ENCODE results near the gene AP1AR. TPM values are rescaled to one million over a fixed set of nuclear protein-coding genes. Genes with fewer than 3 reads are reported as not detected.
"Not testable (repeated sequence)": the region's sequence is repeated elsewhere in the genome, so short reads cannot be mapped to it uniquely, and the experiment has no call there.

Gene AP1AR
- total RNA-seq, 1 donor from 2014 or later = 17.4 TPM

DNA sequence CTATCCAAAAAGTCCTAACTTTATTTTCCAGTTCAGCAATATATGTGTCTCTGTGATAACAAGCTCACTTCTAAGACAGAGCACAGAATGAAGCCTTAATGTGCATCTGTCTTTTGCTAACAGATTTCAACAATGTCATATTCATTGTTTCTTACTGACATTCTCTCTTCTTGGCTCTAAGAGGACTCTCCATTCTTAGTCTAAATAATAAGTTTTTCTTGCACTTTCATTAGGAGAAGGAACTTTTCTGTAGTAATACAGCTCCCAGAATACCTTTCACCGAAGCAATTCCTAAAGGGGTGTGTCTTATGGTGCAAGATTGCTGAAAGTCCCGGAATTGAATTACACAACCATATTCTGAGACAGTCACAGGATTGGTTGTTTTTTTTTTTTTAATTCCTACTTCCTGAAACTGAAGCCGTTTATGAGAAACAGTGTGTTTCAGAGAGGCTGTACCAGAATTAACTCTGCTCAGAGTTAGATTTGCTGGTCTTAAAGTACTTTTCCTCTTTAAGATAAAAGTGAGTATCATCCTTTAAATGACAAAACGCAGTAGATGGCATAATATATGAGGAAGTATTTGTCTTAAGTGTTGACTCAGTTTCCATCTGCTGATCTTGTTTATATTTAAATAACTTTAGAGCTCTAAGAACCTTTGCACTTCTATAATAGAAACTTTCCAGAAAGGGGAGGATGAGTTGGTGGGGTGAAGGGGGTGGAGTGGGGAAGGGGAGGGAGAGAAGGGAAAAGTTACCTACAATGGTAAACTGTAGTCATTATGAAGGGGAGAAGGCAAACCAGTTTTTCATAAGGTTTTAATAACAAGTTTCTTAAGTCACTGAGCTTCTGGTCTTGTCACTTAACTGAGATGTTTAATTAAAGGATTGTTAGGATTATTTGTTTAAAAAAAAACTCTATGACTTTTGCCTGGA lies 65.6 kb downstream of the AP1AR start, which contains the start of gene ALPK1:
Gene ALPK1 (plus strand): TSS at position 421 of the 932 bp plus-strand sequence.
- ATAC-seq (peak; percentile 99), DNase-seq (ENCODE audit: low spot score) (no peak)
- intact Hi-C loops (cut with DNase I) = no loop called here

GRCh38 chr4:112299721-112300120 lies 68.1 kb downstream of the AP1AR start:
- intact Hi-C loops (cut with DNase I) = no loop called here
- ATAC-seq (no peak), DNase-seq (ENCODE audit: low spot score) (no peak)

DNA sequence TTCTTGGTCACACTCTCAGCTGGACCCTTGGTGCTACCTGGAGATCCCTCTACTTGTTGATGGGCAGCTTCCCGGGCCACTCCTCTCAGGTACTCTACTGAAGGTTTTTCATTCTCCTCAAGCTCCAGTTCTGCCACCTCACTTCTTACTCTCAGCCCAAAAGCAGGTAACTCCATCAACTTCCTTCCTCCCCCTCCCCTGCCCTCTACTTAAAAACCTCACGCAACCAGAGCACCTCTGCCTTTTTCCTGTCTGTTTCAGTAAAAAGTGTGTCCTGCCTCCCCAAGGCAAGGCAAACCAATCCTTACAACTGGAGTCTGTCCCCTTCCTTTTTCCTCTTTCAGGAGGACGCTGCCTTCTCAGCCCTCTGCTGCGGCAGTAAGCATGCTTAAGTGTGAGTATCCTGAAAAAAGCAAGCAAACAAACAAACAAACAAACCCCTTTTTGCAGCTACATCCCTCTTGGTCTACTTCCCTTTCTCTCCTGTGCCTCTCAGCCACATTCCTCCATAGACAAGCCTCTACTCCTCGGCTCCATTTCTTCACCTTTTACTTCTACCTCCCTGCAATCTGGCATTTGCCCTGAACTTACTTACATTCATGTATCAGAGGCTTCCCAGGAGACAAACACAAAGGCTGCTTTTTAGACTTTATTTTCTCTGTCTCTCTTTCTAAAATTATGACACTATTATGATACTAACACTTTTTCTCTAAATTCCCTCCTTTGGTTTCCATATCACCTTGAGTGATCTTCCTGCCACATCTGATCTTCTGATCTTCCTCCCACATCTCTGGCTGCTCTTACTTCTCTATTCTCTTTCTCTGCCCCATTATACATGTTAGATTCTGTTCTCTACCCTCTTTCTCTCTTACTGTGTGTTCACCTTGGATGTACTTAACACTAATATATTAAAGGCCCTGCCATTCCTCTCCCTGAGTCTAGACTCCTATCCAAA lies 71.0 kb downstream of the AP1AR start:
- intact Hi-C loops (cut with DNase I) = no loop called here
- ATAC-seq (no peak), DNase-seq (ENCODE audit: low spot score) (no peak)

DNA sequence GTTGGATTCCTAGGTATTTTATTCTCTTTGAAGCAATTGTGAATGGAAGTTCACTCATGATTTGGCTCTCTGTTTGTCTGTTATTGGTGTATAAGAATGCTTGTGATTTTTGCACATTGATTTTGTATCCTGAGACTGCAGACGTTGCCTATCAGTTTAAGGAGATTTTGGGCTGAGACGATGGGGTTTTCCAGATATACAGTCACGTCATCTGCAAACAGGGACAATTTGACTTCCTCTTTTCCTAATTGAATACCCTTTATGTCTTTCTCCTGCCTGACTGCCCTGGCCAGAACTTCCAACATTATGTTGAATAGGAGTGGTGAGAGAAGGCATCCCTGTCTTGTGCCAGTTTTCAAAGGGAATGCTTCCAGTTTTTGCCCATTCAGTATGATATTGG lies 73.9 kb downstream of the AP1AR start:
- intact Hi-C loops (cut with DNase I); DNase-seq (ENCODE audit: low spot score); ATAC-seq: not testable (repeated sequence)

DNA sequence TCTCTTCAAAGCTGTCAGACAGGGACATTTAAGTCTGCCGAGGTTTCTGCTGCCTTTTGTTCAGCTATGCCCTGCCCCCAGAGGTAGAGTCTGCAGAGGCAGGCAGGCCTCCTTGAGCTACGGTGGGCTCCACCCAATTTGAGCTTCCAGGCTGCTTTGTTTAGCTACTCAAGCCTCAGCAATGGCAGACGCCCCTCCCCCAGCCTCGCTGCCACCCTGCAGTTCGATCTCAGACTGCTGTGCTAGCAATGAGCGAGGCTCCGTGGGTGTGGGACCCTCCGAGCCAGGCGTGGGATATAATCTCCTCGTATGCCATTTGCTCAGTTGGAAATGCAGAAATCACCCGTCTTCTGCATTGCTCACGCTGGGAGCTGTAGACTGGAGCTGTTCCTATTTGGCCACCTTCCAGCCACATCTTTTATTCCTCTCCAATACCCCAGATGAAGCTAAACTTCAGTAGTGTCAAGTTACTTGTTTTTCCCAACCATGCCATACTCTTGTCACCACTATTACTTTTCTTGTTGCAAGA lies 77.7 kb downstream of the AP1AR start:
- ATAC-seq; intact Hi-C loops (cut with DNase I); DNase-seq (ENCODE audit: low spot score): not testable (repeated sequence)

DNA sequence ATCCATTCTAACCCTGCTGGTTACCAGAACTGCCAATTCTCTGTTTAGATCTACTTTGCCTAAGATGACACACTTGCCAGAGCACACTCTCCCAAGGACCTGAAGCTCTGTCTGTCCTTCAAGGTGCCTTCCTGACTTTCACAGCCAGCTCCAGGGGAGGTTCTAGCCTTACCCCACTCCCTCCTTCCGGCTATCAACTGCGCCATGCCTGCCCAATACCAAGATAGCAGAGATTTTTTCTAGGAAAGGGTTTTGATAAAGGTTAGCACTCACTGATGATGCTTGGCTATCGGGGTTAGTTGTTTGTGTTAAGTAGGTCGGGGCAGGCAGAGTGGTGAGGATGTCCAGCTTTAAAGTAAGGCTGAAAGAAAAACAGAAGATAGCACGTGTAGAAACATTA lies 79.9 kb downstream of the AP1AR start:
- intact Hi-C loops (cut with DNase I) = no loop called here
- ATAC-seq (no peak), DNase-seq (ENCODE audit: low spot score) (no peak)

- intact Hi-C loops (cut with DNase I) = no loop called here
- ATAC-seq (no peak), DNase-seq (ENCODE audit: low spot score) (no peak)
Measured at GRCh38 chr4:112312610-112313239, 81.1 kb downstream of the AP1AR start.

DNA sequence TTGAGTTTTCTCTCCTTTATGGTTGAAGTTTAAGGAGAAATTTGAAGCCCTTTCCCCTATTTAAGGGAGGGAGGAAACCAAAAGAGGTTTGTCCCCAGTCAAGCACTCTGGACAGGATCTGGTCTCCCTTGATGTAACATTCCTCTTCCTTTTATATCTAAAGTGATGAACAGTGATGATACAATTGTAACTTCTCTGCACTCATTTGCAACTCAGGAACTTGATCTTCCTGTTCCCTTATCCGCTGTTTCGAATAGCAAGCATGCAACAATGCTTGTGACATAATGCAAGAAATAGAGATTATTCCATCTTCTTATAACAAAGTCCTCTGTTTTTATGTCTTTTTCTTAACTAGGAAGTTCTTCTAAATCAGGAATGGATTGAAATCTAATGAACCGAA lies 83.9 kb downstream of the AP1AR start:
- ATAC-seq (no peak), DNase-seq (ENCODE audit: low spot score) (no peak)
- intact Hi-C loops (cut with DNase I) = no loop called here

- DNase-seq (ENCODE audit: low spot score) = no peak
- intact Hi-C loops (cut with DNase I) = no loop called here
- peak; percentile 49 for ATAC-seq
Measured at GRCh38 chr4:112316360-112316759, 84.8 kb downstream of the AP1AR start.

- no peak for DNase-seq (ENCODE audit: low spot score)
- no peak for ATAC-seq
- intact Hi-C loops (cut with DNase I) = no loop called here
Measured at GRCh38 chr4:112318239-112319142, 86.9 kb downstream of the AP1AR start.

Other genes with a start within 250 kb of the AP1AR start
- gene FAM241A, start 86.3 kb upstream of the AP1AR start, total RNA-seq = 7.1 TPM
- 6.0 TPM for gene TIFA, start 54.1 kb downstream of the AP1AR start, total RNA-seq
- gene ALPK1, start 65.6 kb downstream of the AP1AR start, total RNA-seq = 42.6 TPM

Measured in sciatic nerve (tissue), 2 donors.